GM12874 (cell line): ENCODE results near the gene ERBIN.

Experiments used
- TF ChIP-seq, protein P1 (sequence below): IDR thresholded peaks from 2 replicates; pipeline ENCODE4 v1.5.1; 2011; ENCODE audit warnings: low read depth, mild to moderate bottlenecking, control low read depth, low read length, moderate library complexity; ENCODE audit not compliant: insufficient read depth

Gene ERBIN

DNA sequence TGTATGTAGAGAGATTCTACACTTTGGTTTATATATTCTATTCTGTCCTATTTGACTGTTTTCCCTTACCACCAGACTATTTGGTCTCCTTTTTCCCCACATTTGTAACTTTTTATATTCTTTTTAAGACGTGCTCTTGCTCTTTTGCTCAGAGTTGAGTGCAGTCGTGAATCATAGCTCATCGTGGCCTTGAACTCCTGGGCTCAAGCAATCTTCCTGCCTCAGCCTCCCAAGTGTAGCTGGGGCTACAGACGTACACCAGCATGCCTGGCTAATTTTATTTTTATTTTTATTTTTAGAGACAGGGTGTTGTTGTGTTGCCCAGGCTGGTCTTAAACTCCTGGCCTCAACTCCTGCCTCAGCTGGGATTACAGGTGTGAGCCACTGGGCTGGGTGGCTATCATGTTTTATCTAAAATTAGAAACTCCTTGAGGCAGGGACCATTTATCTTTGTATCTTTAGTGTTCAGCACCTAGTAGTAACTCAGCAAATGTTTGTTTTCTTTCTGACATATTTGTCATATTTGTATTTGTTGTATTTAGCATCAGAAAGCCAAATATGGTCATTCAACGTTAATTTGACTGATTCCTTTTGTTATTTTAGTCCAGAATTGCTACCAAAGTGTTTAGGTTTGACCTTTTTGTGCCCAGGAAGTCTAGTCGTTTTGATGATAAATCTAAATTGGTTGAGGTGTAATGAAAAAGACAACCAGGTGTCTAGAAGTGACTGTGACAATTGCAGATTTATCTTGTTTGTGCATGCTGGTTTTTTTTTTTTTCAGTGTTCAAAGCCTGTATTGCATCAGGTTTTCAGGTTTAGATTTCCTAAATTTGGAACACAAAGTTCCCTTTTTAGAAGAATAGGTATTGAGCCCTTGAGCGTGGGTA lies 44.3 kb downstream of the ERBIN start:
- TF ChIP-seq, protein P1, sequence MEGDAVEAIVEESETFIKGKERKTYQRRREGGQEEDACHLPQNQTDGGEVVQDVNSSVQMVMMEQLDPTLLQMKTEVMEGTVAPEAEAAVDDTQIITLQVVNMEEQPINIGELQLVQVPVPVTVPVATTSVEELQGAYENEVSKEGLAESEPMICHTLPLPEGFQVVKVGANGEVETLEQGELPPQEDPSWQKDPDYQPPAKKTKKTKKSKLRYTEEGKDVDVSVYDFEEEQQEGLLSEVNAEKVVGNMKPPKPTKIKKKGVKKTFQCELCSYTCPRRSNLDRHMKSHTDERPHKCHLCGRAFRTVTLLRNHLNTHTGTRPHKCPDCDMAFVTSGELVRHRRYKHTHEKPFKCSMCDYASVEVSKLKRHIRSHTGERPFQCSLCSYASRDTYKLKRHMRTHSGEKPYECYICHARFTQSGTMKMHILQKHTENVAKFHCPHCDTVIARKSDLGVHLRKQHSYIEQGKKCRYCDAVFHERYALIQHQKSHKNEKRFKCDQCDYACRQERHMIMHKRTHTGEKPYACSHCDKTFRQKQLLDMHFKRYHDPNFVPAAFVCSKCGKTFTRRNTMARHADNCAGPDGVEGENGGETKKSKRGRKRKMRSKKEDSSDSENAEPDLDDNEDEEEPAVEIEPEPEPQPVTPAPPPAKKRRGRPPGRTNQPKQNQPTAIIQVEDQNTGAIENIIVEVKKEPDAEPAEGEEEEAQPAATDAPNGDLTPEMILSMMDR: no peak

- TF ChIP-seq, protein P1: no peak
These were observed 45.3 kb downstream of the ERBIN start for GRCh38 chr5:65971643-65972042.

- TF ChIP-seq, protein P1: no peak
These were observed 51.9 kb downstream of the ERBIN start for GRCh38 chr5:65978251-65978650.

- TF ChIP-seq, protein P1: no peak
These were observed 55.2 kb downstream of the ERBIN start for GRCh38 chr5:65981548-65981947.

- TF ChIP-seq, protein P1: no peak
These were observed 55.7 kb downstream of the ERBIN start for GRCh38 chr5:65981969-65982619.

- TF ChIP-seq, protein P1: no peak
These were observed 56.3 kb downstream of the ERBIN start for GRCh38 chr5:65982635-65983034.

GRCh38 chr5:65984098-65984885 lies 57.9 kb downstream of the ERBIN start:
- TF ChIP-seq, protein P1: no peak
